ELF-1 (cell line): Measurements from ENCODE around the gene SP140.
A peak's percentile ranks its signal among the peaks of the same experiment; 100 is the strongest.

ENCODE experiments used
- DNase-seq: peaks from one replicate; pipeline ENCODE4 v3.0.0-alpha.2; 2016; ENCODE audit warnings: low read depth, low spot score

Gene SP140

GRCh38 chr2:230225486-230225885 is at the start of gene SP140:
Gene SP140 (plus strand): TSS chr2:230225736. CDS start chr2:230225845, 109 bp downstream.
- DNase-seq = no peak

- DNase-seq = no peak
Measured at GRCh38 chr2:230176996-230177395, 48.5 kb upstream of the SP140 start.

DNA sequence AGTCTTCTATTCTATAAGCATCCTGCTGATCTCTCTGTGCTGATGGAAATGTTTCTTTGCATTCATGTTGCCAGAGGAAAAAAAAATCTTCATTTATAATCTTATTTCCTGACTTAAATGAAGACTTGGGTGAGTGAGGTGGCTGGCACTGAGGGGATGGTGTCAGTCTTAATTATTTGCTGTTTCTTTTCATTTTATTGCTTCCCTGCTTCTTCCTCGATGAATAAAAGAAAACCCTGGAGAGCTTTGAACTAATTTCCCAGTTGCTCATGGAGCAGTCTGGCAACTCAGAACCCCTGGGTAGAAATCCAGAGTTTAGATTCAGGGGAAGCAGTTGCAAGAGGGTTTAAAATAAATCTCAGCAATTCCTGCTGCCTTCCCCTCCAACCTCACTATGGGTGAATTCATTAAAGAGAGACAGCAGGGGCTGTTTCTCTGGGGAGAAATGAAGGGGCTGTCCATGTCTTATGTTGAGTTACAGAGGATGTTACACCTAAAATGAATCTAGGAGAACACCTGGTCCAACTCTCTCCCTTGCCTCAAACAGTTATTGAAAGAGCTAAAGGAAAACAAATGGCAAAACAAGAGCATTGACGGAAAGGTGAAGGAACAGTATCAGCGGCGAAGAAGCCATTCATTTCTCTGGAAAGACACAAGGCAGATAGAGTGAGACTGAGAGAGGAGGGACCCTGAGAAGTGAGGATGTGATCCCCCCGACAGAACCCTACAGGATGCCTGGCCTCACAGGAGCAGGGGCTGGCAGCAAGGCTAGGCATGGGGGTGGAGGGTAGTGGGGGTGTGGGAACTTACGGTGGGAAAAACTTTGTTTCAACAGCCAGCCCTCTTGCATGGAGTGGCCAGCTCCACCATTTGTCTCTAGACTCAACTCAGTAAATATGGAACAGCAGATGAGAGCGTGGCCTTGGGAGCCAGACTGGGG is 46.7 kb upstream of the SP140 start:
- DNase-seq = no peak

DNA sequence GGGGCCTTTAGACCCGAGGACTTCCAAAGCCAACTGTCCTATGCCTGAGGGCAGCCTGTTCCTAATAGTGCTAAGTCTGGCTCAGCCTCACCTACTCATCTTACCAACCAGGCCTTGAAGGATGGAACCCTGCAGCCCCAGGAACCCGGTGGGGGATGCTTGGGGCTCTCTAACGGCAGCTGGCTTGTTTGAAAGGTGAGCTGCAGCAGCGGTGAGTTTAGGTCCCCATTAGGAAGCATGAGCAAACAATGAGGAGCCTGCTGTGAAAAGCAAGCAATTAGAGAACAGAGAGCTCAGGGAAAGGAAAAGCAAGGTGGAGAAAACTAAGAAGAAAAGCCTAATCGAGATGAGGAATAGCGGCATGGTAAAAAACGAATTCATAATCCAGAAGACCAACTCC is 45.6 kb upstream of the SP140 start:
- peak; percentile 16 for DNase-seq

DNA sequence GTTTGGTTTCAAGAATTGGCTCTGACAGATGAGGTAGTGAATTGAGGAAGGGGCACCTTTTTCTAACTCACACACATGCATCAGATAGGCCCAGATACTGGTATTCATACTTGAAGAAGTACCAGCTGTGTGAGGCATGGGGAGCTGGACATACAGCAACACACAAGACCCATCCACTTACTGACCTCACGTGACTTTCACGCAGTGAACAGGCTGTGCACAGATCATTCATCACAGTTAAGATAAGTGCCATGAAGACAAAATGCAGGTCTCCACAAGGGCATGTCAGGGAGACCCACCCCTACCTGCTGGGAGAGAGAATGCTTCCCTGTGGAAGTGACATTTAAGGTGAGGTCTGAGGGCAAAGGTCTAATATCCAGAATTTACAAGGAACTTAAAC is 44.3 kb upstream of the SP140 start:
- DNase-seq = no peak

- DNase-seq = no peak
Measured at GRCh38 chr2:230184727-230185578, 40.6 kb upstream of the SP140 start.

GRCh38 chr2:230202430-230203109 is 23.0 kb upstream of the SP140 start:
- DNase-seq = no peak

DNA sequence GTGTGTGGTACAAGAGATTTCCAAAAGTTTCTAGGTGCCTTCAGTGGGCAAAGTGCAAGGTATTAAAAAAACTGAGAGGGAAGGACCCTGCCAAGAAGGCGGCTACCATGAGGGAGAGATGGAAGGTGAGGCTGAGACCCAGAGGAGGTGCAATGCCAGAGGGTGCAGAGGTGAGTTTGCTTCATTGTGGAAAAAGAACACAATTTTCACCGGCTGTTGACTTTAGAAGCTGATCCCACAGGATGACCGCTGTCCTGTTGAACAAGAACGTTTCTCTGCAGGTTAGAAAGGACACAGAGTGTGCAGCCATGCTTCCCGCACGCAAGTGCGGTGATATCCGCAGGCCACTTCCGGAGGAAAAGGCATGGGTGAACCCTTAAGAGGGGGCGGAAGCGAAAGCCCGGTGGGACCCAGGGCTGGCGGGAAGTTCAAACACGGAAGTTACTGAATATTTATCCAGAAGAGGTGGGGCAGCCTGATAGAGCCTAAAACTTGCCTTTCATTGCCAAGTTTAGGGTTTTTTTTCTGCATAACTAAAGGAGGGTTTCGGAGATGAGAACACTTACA is 22.3 kb upstream of the SP140 start:
- no peak for DNase-seq

GRCh38 chr2:230205034-230205433 is 20.5 kb upstream of the SP140 start:
- no peak for DNase-seq

- no peak for DNase-seq
Measured at GRCh38 chr2:230205721-230206120, 19.8 kb upstream of the SP140 start.

DNA sequence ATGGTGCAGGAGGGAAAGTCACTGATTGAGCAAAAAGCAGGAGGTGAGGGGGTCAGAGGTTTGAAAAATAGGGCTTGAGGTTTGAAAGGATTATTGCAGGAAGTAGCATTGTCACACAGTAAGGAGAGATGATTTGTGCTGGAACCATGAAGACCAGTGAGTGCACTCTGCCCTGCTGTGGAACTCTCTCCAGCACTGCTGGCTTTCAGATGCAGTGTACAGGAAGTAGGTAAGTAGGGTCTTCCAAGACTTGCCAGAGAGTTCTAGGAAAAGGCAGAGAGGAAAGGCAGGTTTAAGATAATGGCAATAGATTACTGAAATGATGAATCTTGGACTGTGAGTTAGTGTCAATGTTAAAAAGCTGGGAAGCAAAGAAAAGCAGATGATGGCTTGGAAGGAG is 17.0 kb upstream of the SP140 start:
- no peak for DNase-seq

GRCh38 chr2:230209422-230210051 is 16.0 kb upstream of the SP140 start:
- no peak for DNase-seq

DNA sequence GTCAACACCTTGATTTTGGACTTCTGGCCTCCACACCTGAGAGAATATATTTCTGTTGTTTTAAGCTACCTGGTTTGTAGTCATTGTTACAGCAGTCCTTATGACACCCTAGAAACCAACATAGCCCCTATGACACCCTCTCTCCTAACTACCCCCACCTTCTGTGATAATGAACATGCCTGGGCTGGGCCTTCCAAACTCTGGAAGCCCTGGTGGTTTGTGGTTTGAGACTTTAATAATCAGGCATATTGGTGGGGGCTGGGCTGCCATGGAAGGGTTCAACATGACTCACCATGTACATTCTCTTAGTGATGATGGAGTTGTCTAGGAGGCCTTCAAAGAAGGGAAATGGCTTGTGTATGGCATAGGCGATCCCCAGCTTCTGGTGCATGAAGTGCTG is 9.0 kb upstream of the SP140 start:
- DNase-seq = no peak

GRCh38 chr2:230217424-230217823 is 8.1 kb upstream of the SP140 start:
- no peak for DNase-seq

GRCh38 chr2:230218421-230218820 is 7.1 kb upstream of the SP140 start:
- DNase-seq = no peak

DNA sequence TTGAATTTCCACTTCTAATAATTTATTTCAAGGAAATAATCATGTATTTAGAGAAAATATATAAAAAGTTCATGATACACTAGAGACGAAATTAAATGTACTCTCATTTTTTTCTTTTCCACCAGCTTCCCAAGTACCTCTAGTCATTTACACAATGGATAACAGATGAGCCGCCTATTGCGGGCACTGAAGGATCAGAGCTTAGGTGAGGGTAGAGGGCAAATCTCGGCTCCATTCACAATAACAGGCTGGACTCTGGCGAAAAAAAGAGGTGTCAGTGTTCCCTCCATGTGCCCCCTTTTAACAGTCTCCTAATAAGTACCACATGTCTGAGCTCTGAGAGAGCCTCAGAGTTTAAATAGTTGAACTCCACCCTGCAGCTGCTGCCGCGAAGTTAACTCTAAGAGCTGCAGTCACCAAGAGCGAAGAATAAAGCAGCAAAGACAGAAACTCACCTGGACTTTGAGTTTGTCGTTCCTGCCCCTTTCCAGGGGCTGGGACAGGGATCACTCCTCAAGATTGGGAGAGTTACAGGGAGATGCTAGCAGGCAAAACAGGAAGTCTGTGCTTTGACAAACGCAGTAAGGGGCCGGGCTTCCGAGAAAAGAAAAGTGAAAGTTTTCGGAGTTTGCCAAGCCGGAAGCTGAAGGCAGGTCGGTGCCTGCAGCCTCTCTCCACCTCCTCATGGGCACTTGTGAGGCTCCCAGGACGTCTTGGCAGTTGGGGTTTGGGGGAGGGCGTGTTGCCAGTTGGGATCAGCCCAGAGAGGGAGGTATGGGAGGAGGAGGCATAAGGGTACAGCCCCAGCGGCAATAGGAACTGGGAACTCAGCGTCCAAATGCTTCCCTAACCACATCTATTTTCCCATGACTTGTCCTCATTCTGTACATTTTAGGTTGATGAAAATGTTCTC is 5.9 kb upstream of the SP140 start, which contains the start of gene SP110:
TSS of gene SP110 (minus strand) at position 566 of the 913 bp plus-strand sequence. CDS start 3,057 bp downstream, outside the sequence.
- DNase-seq = peak; percentile 74

DNA sequence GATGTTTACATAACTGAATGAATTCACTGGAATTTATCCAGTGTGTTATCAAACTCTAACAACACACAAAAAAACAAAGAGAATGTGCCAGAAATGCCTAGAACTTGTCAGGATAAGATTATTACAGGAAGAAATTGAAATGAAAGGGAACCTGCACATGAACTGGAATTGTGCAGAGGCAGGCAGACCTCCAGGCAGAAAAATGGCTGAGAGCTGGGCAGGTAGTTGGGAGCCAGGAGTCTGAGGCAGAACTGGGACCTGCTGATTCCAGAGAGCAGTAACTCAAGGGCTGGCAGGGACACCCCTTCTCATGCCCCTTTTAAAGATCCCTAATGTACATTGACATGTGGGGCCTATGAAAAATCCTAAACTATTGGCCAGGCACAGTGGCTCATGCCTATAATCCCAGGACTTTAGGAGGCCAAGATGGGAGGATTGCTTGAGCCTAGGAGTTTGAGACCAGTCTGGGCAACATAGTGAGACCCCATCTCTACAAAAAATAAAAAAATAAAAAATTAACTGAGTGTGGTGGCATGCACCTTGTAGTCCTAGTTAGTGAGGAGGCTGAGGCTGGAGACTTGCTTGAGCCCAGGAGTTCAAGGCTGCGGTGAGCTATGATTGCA is 5.1 kb upstream of the SP140 start:
- DNase-seq = no peak

GRCh38 chr2:230221493-230221892 is 4.0 kb upstream of the SP140 start:
- DNase-seq = no peak

DNA sequence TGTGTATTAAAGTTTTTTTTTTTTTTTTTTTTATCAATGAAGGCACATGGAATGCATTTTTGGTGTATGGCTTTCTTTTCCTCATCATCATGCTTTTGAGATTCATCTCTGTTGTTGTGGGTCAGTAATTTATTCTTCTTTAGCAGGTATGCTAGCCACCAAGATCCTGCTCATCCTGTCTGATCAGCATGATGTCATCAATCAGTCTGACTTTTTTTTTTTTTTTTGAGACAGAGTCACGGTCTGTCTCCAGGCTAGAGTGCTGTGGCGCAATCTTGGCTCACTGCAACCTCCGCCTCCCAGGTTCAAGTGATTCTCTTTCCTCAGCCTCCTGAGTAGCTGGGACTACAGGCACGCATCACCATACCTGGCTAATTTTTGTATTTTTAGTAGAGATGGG is 2.7 kb upstream of the SP140 start:
- peak; percentile 38 for DNase-seq
